Measurements from ENCODE around the gene PHLPP1.
A peak's percentile ranks its signal among the peaks of the same experiment; 100 is the strongest.

Gene PHLPP1

DNA sequence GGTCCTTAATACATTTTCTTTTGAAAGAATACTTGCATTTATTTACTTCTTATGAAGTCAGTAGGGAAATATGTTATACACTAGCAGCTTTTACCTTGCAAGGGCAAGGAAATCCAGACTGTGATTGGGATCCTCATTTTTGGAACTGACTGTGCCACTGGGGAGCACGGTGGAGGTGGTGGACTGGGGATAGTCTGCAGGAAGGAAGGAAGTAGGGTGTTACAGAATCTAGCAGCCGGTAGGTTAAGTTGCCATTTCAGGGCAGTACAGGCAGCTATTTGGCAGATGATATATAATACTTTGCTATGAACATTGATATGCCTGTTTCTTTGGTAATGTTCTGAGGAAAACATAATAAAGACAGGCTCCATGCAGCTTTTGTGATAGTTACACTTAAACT, 238.3 kb downstream of the PHLPP1 start:
- Histone ChIP-seq H3K27me3 (ENCODE audit: low read depth, low read length) (no peaks in the 10 kb centered on the region), H3K4me2 (ENCODE audit: low read length) (no peak overlapping the region), H3K4me3 (ENCODE audit: low read length) (no peak overlapping the region), H3K9me3 (ENCODE audit: insufficient read depth, low read length) (no peaks in the 10 kb centered on the region), H3K9ac (ENCODE audit: low read length) (no peak overlapping the region), H3K27ac (ENCODE audit: low read length) (no peak overlapping the region), H4K20me1 (ENCODE audit: insufficient read depth, low read length) (no peaks in the 10 kb centered on the region), H3K79me2 (ENCODE audit: low read length) (no peaks in the 10 kb centered on the region), H3K4me1 (ENCODE audit: low read length) (no peaks in the 10 kb centered on the region), H3K36me3 (replicated peaks; ENCODE audit: low read depth, low read length) (no peaks in the 10 kb centered on the region), H2AFZ (ENCODE audit: low read depth, low read length) (no peak overlapping the region)
- no peak for TF ChIP-seq EZH2phosphoT487 (IDR thresholded peaks at IDR 0.05; ENCODE audit: low read depth)
- TF ChIP-seq CTCF (IDR thresholded peaks at IDR 0.05; ENCODE audit: low read depth, low read length), result no peak

DNA sequence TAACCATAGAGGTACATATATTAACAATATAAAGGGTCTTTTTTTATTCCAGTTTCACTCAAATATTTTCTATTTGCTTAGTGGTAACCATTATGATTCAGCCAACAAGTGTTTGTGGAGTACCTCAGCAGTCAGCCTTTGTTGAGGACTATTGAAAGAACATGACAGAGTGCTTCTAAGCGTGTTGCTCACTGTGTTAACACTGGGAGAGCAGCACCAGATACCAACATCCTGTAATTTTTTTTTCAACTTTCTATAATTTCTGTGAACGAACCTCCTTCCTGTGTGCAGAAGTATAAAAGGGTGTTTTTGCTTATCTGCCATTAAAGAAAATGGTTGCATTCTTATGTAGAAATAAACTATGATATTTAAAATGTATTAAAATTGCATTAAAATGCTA, 239.0 kb downstream of the PHLPP1 start:
- no peak overlapping the region for H3K4me2 ChIP-seq (ENCODE audit: low read length)
- no peaks in the 10 kb centered on the region for H4K20me1 ChIP-seq (ENCODE audit: insufficient read depth, low read length)
- H3K27ac ChIP-seq (ENCODE audit: low read length), result no peak overlapping the region
- H2AFZ ChIP-seq (ENCODE audit: low read depth, low read length), result no peak overlapping the region
- no peak overlapping the region for H3K9ac ChIP-seq (ENCODE audit: low read length)
- no peak for TF ChIP-seq EZH2phosphoT487 (IDR thresholded peaks at IDR 0.05; ENCODE audit: low read depth)
- no peak for TF ChIP-seq CTCF (IDR thresholded peaks at IDR 0.05; ENCODE audit: low read depth, low read length)
- no peaks in the 10 kb centered on the region for H3K27me3 ChIP-seq (ENCODE audit: low read depth, low read length)
- no peak overlapping the region for H3K4me3 ChIP-seq (ENCODE audit: low read length)
- H3K36me3 ChIP-seq (replicated peaks; ENCODE audit: low read depth, low read length), result no peaks in the 10 kb centered on the region
- no peaks in the 10 kb centered on the region for H3K9me3 ChIP-seq (ENCODE audit: insufficient read depth, low read length)
- no peaks in the 10 kb centered on the region for H3K4me1 ChIP-seq (ENCODE audit: low read length)
- no peaks in the 10 kb centered on the region for H3K79me2 ChIP-seq (ENCODE audit: low read length)

DNA sequence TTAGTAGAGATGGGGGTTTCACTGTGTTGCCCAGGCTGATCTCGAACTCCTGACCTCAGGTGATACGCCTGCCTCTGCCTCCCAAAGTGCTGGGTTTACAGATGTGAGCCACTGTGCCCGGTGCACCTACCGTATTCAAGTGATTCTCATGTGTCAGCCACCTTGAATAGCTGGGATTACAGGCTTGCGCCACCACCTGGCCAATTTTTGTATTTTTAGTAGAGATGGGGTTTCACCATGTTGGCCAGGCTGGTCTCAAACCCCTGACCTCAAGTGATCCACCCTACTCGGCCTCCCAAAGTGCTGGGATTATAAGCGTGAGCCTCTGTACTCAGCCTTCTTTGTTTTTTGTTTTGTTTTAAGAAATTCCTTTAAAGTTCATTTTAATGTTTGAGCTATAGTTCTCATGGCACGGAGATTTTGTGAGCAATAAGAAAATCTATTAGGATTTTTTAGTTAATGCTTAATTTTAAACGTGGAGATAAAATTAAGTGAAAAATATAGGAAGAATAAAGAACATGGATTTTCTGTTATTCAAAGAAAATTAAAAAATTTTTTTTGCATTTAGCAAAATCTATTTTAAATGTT, 242.6 kb downstream of the PHLPP1 start:
- no peak overlapping the region for H3K9ac ChIP-seq (ENCODE audit: low read length)
- no peaks in the 10 kb centered on the region for H3K36me3 ChIP-seq (replicated peaks; ENCODE audit: low read depth, low read length)
- no peaks in the 10 kb centered on the region for H4K20me1 ChIP-seq (ENCODE audit: insufficient read depth, low read length)
- no peaks in the 10 kb centered on the region for H3K79me2 ChIP-seq (ENCODE audit: low read length)
- TF ChIP-seq EZH2phosphoT487 (IDR thresholded peaks at IDR 0.05; ENCODE audit: low read depth) (no peak), CTCF (IDR thresholded peaks at IDR 0.05; ENCODE audit: low read depth, low read length) (peak; percentile 76)
- H3K4me3 ChIP-seq (ENCODE audit: low read length), result no peak overlapping the region
- H3K4me2 ChIP-seq (ENCODE audit: low read length), result no peak overlapping the region
- no peak overlapping the region for H3K27ac ChIP-seq (ENCODE audit: low read length)
- H3K9me3 ChIP-seq (ENCODE audit: insufficient read depth, low read length), result no peaks in the 10 kb centered on the region
- no peak overlapping the region for H2AFZ ChIP-seq (ENCODE audit: low read depth, low read length)
- H3K4me1 ChIP-seq (ENCODE audit: low read length), result peaks cover 2% of the 10 kb centered on the region; the same call in 1 of the 2 replicates
- H3K27me3 ChIP-seq (ENCODE audit: low read depth, low read length), result no peaks in the 10 kb centered on the region

- no peaks in the 10 kb centered on the region for H4K20me1 ChIP-seq (ENCODE audit: insufficient read depth, low read length)
- H3K9me3 ChIP-seq (ENCODE audit: insufficient read depth, low read length), result no peaks in the 10 kb centered on the region
- peaks cover 17% of the 10 kb centered on the region for H3K4me1 ChIP-seq (ENCODE audit: low read length)
- TF ChIP-seq EZH2phosphoT487 (IDR thresholded peaks at IDR 0.05; ENCODE audit: low read depth), result no peak
- no peak for TF ChIP-seq CTCF (IDR thresholded peaks at IDR 0.05; ENCODE audit: low read depth, low read length)
- H3K79me2 ChIP-seq (ENCODE audit: low read length), result no peaks in the 10 kb centered on the region
- no peak overlapping the region for H3K9ac ChIP-seq (ENCODE audit: low read length)
- no peak overlapping the region for H2AFZ ChIP-seq (ENCODE audit: low read depth, low read length)
- no peak overlapping the region for H3K27ac ChIP-seq (ENCODE audit: low read length)
- H3K36me3 ChIP-seq (replicated peaks; ENCODE audit: low read depth, low read length), result no peaks in the 10 kb centered on the region
- no peaks in the 10 kb centered on the region for H3K27me3 ChIP-seq (ENCODE audit: low read depth, low read length)
- H3K4me3 ChIP-seq (ENCODE audit: low read length), result no peak overlapping the region
- no peak overlapping the region for H3K4me2 ChIP-seq (ENCODE audit: low read length)
Observed at GRCh38 chr18:62959481-62959880, 244.1 kb downstream of the PHLPP1 start.
